Astrocyte of the spinal cord (primary cell): Measurements from ENCODE around the gene PIGBOS1.
"Not testable (repeated sequence)": the region's sequence is repeated elsewhere in the genome, so short reads cannot be mapped to it uniquely, and the experiment has no call there.

ENCODE experiments used
- DNase-seq: peaks from one replicate; pipeline ENCODE4 v3.0.0; 2011; ENCODE audit warnings: low read depth, low spot score
- H3K4me3 ChIP-seq: 2 replicates; pipeline ENCODE4 v1.5.1; 2011; ENCODE audit warnings: low read depth, mild to moderate bottlenecking, low read length, moderate library complexity
- CTCF ChIP-seq: IDR thresholded peaks from 2 replicates; pipeline ENCODE4 v1.5.1; 2012; ENCODE audit warnings: low read depth, mild to moderate bottlenecking, low read length, inconsistent platforms
- in situ Hi-C: cut with HindIII; loops from 2 replicates; pipeline ENCODE4 v1.10.0; 2017; ENCODE audit warnings: low sequenced_read_pairs

The PIGBOS1 gene

DNA sequence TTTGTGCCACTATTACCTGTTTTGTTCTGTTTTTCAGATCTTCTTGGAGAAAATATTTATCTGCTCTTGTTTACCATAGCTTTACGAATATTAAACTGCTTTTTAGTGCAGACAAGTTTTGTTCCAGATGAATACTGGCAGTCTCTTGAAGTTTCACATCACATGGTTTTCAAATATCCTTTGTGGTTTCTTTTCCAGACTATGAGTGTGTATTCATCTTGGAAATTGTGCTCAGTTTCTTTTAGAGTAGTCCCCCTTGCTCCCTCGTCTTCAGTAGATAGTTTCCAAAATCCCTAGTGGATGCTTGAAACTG is 1.3 kb upstream of the PIGBOS1 start:
- in situ Hi-C loops, result no loop called here
- no peak for TF ChIP-seq CTCF
- peak; percentile 36 for DNase-seq
- peak overlapping the region; percentile 28 for H3K4me3 ChIP-seq

GRCh38 chr15:55319537-55320237 is 764 bp upstream of the PIGBOS1 start:
- no peak for TF ChIP-seq CTCF

GRCh38 chr15:55302801-55303200 is 16.1 kb downstream of the PIGBOS1 start:
- H3K4me3 ChIP-seq, in situ Hi-C loops, DNase-seq: not testable (repeated sequence)

More at GRCh38 chr15:55319537-55320237, 764 bp upstream of the PIGBOS1 start:
- peak overlapping the region; percentile 85 for H3K4me3 ChIP-seq
- peak; percentile 35 for DNase-seq
- in situ Hi-C loops, result no loop called here

GRCh38 chr15:55297315-55297714 is 21.6 kb downstream of the PIGBOS1 start:
- in situ Hi-C loops, result no loop called here
- no peak overlapping the region for H3K4me3 ChIP-seq
- no peak for TF ChIP-seq CTCF
- DNase-seq, result no peak

DNA sequence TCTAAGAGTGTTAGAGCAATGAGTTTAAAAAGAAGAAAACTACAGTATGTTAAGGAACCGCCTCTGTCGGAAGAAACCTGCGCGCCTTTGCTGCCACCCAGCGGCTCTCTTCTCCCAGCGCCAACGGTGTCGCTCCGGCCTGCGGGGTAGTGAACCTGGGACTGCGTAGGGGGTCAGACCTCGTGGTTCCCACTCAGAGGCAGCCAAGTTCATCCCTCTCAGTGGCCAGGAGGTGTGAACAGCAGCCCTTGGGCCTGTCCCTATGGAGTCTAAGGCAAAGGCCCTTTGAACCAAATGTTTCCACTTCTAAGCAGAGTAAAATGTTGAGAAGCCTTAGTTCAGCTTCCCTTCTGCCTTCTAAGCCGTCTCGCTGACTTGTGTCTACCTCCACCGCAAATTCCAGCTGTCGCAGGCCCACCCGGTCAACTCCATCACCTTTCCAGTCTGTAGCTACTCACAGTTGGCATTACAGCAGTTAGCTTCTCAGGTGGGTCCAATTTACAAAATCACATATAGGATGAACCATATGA is 28.3 kb downstream of the PIGBOS1 start:
- DNase-seq, result no peak
- peak; percentile 93 for TF ChIP-seq CTCF
- peak overlapping the region; percentile 82 for H3K4me3 ChIP-seq
- in situ Hi-C loops, result no loop called here

GRCh38 chr15:55289746-55290527 is 29.0 kb downstream of the PIGBOS1 start, which contains the start of gene RAB27A:
RAB27A (minus strand) TSS chr15:55289813; CDS start chr15:55234934, 54,879 bp downstream.
- peak within 1 kb of the TSS; percentile 82 for H3K4me3 ChIP-seq
- TF ChIP-seq CTCF, result no peak
- peak; percentile 84 for DNase-seq
- in situ Hi-C loops, result no loop called here
